SKM-1 treated with dmso at 0.1 percent for 144 hours (cell line): ENCODE data around the gene TOB1.

Source experiments
- DNase-seq: peaks from one replicate; lab custom pipeline; 2025; ENCODE audit not compliant: unreplicated experiment; lab: John Stamatoyannopoulos, UW

TOB1 gene

GRCh38 chr17:50832864-50833381 lies 33.2 kb downstream of the TOB1 start:
- DNase-seq, result no peak

- no peak for DNase-seq
Observed at GRCh38 chr17:50832267-50832863, 33.8 kb downstream of the TOB1 start.

- no peak for DNase-seq
Observed at GRCh38 chr17:50831471-50831928, 34.7 kb downstream of the TOB1 start.

- no peak for DNase-seq
Observed at GRCh38 chr17:50830994-50831393, 35.2 kb downstream of the TOB1 start.

GRCh38 chr17:50830352-50830751 lies 35.8 kb downstream of the TOB1 start:
- no peak for DNase-seq

GRCh38 chr17:50829332-50829731 lies 36.8 kb downstream of the TOB1 start:
- no peak for DNase-seq

- no peak for DNase-seq
Observed at GRCh38 chr17:50828508-50829170, 37.5 kb downstream of the TOB1 start.

- DNase-seq, result no peak
Observed at GRCh38 chr17:50825188-50825587, 41.0 kb downstream of the TOB1 start.

- no peak for DNase-seq
Observed at GRCh38 chr17:50824429-50824828, 41.7 kb downstream of the TOB1 start.

- DNase-seq, result no peak
Observed at GRCh38 chr17:50822550-50822949, 43.6 kb downstream of the TOB1 start.

GRCh38 chr17:50820651-50821050 lies 45.5 kb downstream of the TOB1 start:
- no peak for DNase-seq

- peak; percentile 81 for DNase-seq
Observed at GRCh38 chr17:50818921-50819657, 47.1 kb downstream of the TOB1 start.

- no peak for DNase-seq
Observed at GRCh38 chr17:50818261-50818660, 47.9 kb downstream of the TOB1 start.

- DNase-seq, result no peak
Observed at GRCh38 chr17:50817838-50818237, 48.3 kb downstream of the TOB1 start.

- no peak for DNase-seq
Observed at GRCh38 chr17:50816771-50817751, 49.1 kb downstream of the TOB1 start.

- DNase-seq, result no peak
Observed at GRCh38 chr17:50816271-50816670, 49.9 kb downstream of the TOB1 start.

- DNase-seq, result peak; percentile 28
Observed at GRCh38 chr17:50815400-50815799, 50.8 kb downstream of the TOB1 start.

GRCh38 chr17:50813583-50813982 lies 52.6 kb downstream of the TOB1 start:
- DNase-seq, result no peak
